HL-60 (cell line): ENCODE data around the gene ARMC9.
A peak's percentile ranks its signal among the peaks of the same experiment; 100 is the strongest.

Experiments used
- DNase-seq, 2 experiments: peaks; one replicate each; pipeline ENCODE4 v3.0.0-alpha.2; 2010 to 2020; ENCODE audit warnings: low read depth in 1 of 2, low spot score in 1 of 2
- H3K27ac ChIP-seq: fragments of 250-450 bp; sonication (Bioruptor Pico); replicated peaks from 2 replicates; pipeline ENCODE4 v1.5.1; 2020; ENCODE audit warnings: mild to moderate bottlenecking, moderate library complexity
- H3K27me3 ChIP-seq: fragments of 250-450 bp; sonication (Bioruptor Pico); 2 replicates; pipeline ENCODE4 v1.5.1; 2021; ENCODE audit warnings: mild to moderate bottlenecking, moderate library complexity; ENCODE audit not compliant: insufficient read depth, poor library complexity, severe bottlenecking
- H3K4me3 ChIP-seq: replicated peaks from 2 replicates; pipeline ENCODE4 v1.5.1; 2011; ENCODE audit warnings: mild to moderate bottlenecking, control low read depth, low read length; ENCODE audit not compliant: insufficient read depth
- GABPA ChIP-seq: IDR thresholded peaks from 2 replicates; pipeline ENCODE4 v1.6.1; 2012; ENCODE audit warnings: low read depth
- POLR2AphosphoS5 ChIP-seq: IDR thresholded peaks from 2 replicates; pipeline ENCODE4 v1.6.1; 2012; ENCODE audit warnings: low read depth
- REST ChIP-seq: IDR thresholded peaks from 2 replicates; pipeline ENCODE4 v1.6.1; 2012; ENCODE audit warnings: low read depth; ENCODE audit not compliant: insufficient replicate concordance
- SPI1 ChIP-seq: IDR thresholded peaks from 2 replicates; pipeline ENCODE4 v1.6.1; 2012; ENCODE audit warnings: low read depth, mild to moderate bottlenecking, borderline replicate concordance
- TF ChIP-seq, protein P1 (sequence below): IDR thresholded peaks from one replicate; pipeline ENCODE4 v1.5.1; 2011; ENCODE audit warnings: low read length, control low read depth, inconsistent platforms; ENCODE audit not compliant: insufficient read depth

Gene ARMC9

DNA sequence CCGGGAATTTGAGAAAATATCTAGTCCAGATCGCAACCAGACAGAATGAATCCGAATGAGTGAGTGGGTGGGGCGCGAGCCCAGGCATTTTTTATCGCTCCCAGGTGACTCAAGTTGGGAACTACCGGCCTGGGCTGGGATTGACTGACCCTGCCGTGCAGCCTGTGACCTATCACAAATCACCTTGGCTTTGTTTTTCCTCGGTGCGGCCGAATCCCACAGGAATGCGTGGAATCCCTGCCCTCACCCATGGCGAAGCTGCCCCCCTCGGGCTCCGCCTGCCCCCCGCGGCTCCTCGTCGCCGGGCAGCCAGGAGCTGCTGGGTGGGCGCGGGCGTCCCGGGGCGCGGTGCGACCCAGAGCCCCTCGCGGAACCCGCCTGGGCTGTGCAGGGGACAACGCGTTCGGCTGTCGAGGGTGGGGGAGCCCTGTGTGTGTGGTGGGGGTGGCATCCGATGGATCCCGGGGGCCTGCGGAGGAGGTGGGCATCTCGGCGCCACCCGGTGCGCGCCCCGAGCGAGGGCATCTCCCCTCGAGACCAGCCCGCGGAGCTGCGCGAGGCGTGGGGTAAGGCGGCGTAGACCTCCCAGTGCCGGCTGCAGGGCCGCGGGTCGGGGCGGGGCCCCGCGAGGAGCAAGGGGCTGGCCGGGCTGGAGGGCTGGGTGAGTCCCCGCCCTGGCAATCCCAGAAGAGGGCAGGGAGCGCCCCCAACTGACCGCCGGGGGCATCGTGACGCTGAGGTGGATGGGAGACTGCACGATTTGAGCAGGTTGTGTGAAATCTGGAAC lies 213.6 kb downstream of the ARMC9 start:
- no peaks in the 10 kb centered on the region for H3K27me3 ChIP-seq
- H3K4me3 ChIP-seq = peak overlapping the region; percentile 57
- DNase-seq = peak in 1 of 2 experiments; percentile 82
- H3K27ac ChIP-seq = no peak overlapping the region
- TF ChIP-seq REST = no peak
- TF ChIP-seq, protein P1, sequence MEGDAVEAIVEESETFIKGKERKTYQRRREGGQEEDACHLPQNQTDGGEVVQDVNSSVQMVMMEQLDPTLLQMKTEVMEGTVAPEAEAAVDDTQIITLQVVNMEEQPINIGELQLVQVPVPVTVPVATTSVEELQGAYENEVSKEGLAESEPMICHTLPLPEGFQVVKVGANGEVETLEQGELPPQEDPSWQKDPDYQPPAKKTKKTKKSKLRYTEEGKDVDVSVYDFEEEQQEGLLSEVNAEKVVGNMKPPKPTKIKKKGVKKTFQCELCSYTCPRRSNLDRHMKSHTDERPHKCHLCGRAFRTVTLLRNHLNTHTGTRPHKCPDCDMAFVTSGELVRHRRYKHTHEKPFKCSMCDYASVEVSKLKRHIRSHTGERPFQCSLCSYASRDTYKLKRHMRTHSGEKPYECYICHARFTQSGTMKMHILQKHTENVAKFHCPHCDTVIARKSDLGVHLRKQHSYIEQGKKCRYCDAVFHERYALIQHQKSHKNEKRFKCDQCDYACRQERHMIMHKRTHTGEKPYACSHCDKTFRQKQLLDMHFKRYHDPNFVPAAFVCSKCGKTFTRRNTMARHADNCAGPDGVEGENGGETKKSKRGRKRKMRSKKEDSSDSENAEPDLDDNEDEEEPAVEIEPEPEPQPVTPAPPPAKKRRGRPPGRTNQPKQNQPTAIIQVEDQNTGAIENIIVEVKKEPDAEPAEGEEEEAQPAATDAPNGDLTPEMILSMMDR = peak; percentile 86

GRCh38 chr2:231412618-231412963 lies 214.2 kb downstream of the ARMC9 start:
- no peaks in the 10 kb centered on the region for H3K27me3 ChIP-seq
- peak overlapping the region; percentile 57 for H3K4me3 ChIP-seq
- TF ChIP-seq, protein P1 = no peak
- no peak overlapping the region for H3K27ac ChIP-seq
- DNase-seq = no peak

GRCh38 chr2:231413456-231413855 lies 215.0 kb downstream of the ARMC9 start:
- Histone ChIP-seq H3K27me3 (no peaks in the 10 kb centered on the region), H3K27ac (no peak overlapping the region), H3K4me3 (no peak overlapping the region)
- TF ChIP-seq, protein P1 = no peak
- no peak for TF ChIP-seq REST
- TF ChIP-seq GABPA = no peak
- TF ChIP-seq SPI1 = no peak
- TF ChIP-seq POLR2AphosphoS5 = no peak
- no peak for DNase-seq

GRCh38 chr2:231413921-231414476 lies 215.6 kb downstream of the ARMC9 start:
- Histone ChIP-seq H3K27me3 (no peaks in the 10 kb centered on the region), H3K4me3 (no peak overlapping the region), H3K27ac (no peak overlapping the region)
- TF ChIP-seq, protein P1 = no peak
- no peak for TF ChIP-seq SPI1
- TF ChIP-seq GABPA = no peak
- no peak for TF ChIP-seq REST
- no peak for TF ChIP-seq POLR2AphosphoS5
- no peak for DNase-seq
